Effector memory CD4-positive, alpha-beta T cell (primary cell): ENCODE measurements around the gene CHRM2.

Experiments
- DNase-seq, 3 donors: peaks; one replicate each; pipeline ENCODE4 v3.0.0-alpha.2; 2020
- H3K27ac ChIP-seq: 2 replicates; pipeline ENCODE4 v1.7.0; 2013; ENCODE audit warnings: mild to moderate bottlenecking, low read length, moderate library complexity; ENCODE audit not compliant: insufficient read depth, poor library complexity, severe bottlenecking
- H3K27me3 ChIP-seq: replicated peaks from 2 replicates; pipeline ENCODE4 v1.7.0; 2013; ENCODE audit warnings: mild to moderate bottlenecking, low read length; ENCODE audit not compliant: insufficient read depth, control insufficient read depth, poor library complexity, severe bottlenecking
- H3K36me3 ChIP-seq: 2 replicates; pipeline ENCODE4 v1.7.0; 2013; ENCODE audit warnings: mild to moderate bottlenecking, low read length, moderate library complexity; ENCODE audit not compliant: control insufficient read depth, insufficient read depth
- H3K4me1 ChIP-seq: 2 replicates; pipeline ENCODE4 v1.7.0; 2013; ENCODE audit warnings: low read length, mild to moderate bottlenecking; ENCODE audit not compliant: control insufficient read depth, insufficient read depth, poor library complexity, severe bottlenecking
- H3K4me3 ChIP-seq: 2 replicates; pipeline ENCODE4 v1.7.0; 2013; ENCODE audit warnings: low read length, low read depth, mild to moderate bottlenecking; ENCODE audit not compliant: insufficient read depth, poor library complexity, severe bottlenecking
- H3K9me3 ChIP-seq: 2 replicates; pipeline ENCODE4 v1.7.0; 2013; ENCODE audit warnings: mild to moderate bottlenecking, low read length, moderate library complexity; ENCODE audit not compliant: control insufficient read depth

Gene CHRM2

DNA sequence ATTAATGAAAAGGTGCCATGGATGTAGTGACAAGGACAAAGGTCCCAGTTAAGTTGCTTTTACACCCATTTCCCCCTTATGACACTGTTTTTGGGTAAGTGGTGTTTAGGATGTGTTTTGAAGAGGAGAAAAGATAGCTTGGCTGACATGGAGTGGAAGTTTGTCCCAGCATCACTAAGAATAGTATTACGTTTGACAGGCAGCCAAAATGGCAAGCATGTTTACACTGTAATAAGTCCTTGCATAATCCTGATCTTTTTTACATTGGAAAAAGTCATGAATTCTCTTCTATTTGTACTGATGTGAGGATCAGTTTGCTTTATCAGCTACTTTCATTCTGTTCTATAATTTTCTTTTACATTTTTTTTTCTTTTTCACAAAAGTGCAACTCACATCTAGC is 137.8 kb downstream of the CHRM2 start:
- Histone ChIP-seq H3K27ac (no peak overlapping the region), H3K9me3 (no peaks in the 10 kb centered on the region), H3K4me1 (no peaks in the 10 kb centered on the region), H3K27me3 (no peaks in the 10 kb centered on the region), H3K4me3 (no peak overlapping the region), H3K36me3 (no peaks in the 10 kb centered on the region)
- DNase-seq = no peak

DNA sequence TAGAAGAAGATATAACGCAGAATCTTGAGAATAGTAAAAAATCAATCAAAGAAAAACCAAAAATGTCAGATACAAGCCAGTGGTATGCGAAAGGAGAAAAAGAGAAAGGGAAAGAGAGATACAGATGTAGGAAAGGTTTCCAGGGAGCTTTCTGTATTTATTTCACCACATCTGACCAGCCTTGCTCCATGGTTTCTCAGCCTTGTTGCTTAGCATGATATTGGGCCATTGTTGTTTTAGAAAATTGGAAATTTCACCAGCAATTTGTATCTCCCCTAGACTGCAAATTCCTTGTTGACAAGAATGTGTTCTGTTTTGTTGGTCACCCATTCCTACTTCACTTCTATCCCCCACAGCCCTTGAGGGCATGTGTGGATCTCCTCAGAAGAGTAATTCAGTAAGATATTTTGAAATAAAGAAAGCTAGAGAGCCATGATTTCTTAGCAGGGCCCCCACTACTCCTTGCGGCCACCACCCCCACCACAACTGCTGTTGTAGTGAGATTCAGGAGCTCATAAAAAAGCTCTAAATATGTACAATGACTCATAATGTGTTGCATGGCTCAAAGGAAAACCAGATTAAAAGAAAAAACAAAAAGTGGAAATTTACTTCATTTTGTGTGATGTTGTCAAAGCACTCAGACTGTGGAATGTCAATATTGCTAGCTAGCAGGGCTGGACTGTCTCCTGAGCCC is 138.7 kb downstream of the CHRM2 start:
- H3K27me3 ChIP-seq = no peaks in the 10 kb centered on the region
- no peak for DNase-seq
- no peaks in the 10 kb centered on the region for H3K36me3 ChIP-seq
- no peak overlapping the region for H3K4me3 ChIP-seq
- no peak overlapping the region for H3K27ac ChIP-seq
- no peaks in the 10 kb centered on the region for H3K9me3 ChIP-seq
- H3K4me1 ChIP-seq = no peaks in the 10 kb centered on the region

DNA sequence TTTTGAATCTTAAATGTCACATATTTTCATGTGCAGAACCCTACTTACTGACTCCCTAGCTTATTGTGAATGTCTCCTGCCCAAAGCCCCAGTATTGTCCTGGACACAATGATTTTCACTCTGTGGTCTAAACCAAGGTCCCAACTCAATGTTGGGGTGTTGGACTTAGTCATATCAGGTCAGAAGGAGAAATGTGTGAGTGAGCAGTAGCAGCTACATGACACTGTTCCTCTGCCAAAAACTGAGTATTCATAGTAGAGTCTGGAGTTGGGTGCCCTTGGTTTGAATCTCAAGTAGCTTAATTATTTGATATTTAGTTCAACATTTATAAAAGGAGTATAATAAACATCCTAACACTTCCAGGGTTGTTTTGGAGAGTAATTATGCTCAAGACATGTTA is 141.0 kb downstream of the CHRM2 start:
- Histone ChIP-seq H3K4me1 (no peaks in the 10 kb centered on the region), H3K36me3 (no peaks in the 10 kb centered on the region), H3K4me3 (no peak overlapping the region), H3K27ac (no peak overlapping the region), H3K27me3 (no peaks in the 10 kb centered on the region), H3K9me3 (no peaks in the 10 kb centered on the region)
- DNase-seq = no peak

DNA sequence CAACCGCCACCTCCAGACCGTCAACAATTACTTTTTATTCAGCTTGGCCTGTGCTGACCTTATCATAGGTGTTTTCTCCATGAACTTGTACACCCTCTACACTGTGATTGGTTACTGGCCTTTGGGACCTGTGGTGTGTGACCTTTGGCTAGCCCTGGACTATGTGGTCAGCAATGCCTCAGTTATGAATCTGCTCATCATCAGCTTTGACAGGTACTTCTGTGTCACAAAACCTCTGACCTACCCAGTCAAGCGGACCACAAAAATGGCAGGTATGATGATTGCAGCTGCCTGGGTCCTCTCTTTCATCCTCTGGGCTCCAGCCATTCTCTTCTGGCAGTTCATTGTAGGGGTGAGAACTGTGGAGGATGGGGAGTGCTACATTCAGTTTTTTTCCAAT is 146.6 kb downstream of the CHRM2 start:
- Histone ChIP-seq H3K9me3 (no peaks in the 10 kb centered on the region), H3K36me3 (no peaks in the 10 kb centered on the region), H3K27me3 (no peaks in the 10 kb centered on the region), H3K4me3 (no peak overlapping the region), H3K27ac (no peak overlapping the region), H3K4me1 (no peaks in the 10 kb centered on the region)
- DNase-seq = no peak

DNA sequence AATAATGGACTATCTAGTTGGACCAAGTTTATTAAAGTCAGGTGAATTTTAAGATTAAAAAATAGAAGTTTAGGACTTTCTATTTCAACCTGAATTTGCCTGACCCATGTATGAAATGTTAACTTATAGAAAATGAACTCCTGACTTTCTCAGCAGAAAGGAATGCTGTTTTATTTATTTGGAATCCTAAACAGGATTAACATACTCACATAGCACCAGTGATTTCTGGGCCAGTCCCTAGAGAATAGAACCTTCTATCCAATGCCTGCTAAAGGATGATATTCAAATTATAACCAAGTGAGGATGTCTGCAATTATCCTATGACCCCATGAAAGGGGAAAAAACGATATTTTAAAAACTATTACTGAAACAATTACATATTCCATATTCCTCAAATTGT is 148.8 kb downstream of the CHRM2 start:
- H3K27ac ChIP-seq = no peak overlapping the region
- H3K4me1 ChIP-seq = no peaks in the 10 kb centered on the region
- H3K9me3 ChIP-seq = no peaks in the 10 kb centered on the region
- H3K36me3 ChIP-seq = no peaks in the 10 kb centered on the region
- no peaks in the 10 kb centered on the region for H3K27me3 ChIP-seq
- no peak for DNase-seq
- H3K4me3 ChIP-seq = no peak overlapping the region

DNA sequence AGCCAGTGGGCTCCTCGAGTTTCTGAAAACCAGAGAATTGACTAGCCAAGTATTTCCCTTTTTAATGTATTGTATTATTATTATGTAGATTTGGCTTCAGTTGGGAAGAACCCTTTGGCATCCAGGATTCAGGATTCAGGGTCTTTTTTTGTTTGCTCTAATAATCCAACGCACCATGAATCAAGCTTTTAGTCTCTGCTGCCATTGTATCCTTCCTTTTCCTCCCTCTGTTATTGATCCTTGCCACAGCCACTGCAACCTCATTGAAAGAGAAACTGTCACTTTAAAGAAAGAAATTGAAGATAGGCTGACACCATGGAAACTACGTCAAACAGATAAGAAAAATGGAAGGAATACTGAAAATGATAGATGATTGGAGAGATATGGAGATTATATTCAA is 150.0 kb downstream of the CHRM2 start:
- H3K36me3 ChIP-seq = no peaks in the 10 kb centered on the region

DNA sequence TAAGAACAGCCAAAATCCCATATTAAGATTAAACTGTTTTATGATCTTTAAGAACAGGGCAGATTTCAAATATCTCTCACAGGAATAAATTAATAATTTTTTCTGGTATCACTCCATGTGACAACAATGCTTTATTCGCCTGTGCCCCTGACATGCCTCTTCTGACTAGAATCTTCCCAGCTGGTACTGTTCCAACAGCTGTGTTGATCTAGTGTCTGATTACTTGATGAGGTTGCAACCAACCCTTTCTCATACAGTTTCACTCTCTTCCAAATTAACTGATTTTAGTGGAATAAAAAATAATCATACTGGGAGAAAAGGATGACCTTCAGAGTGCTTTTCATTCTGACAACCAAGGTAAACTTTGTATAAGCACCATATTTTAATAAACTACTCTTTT is 151.9 kb downstream of the CHRM2 start:
- no peak for DNase-seq
- Histone ChIP-seq H3K27ac (no peak overlapping the region), H3K4me1 (no peaks in the 10 kb centered on the region)

More for the DNA sequence above, 150.0 kb downstream of the CHRM2 start:
- Histone ChIP-seq H3K4me1 (no peaks in the 10 kb centered on the region), H3K27ac (no peak overlapping the region), H3K27me3 (no peaks in the 10 kb centered on the region), H3K9me3 (no peaks in the 10 kb centered on the region), H3K4me3 (no peak overlapping the region)
- no peak for DNase-seq

DNA sequence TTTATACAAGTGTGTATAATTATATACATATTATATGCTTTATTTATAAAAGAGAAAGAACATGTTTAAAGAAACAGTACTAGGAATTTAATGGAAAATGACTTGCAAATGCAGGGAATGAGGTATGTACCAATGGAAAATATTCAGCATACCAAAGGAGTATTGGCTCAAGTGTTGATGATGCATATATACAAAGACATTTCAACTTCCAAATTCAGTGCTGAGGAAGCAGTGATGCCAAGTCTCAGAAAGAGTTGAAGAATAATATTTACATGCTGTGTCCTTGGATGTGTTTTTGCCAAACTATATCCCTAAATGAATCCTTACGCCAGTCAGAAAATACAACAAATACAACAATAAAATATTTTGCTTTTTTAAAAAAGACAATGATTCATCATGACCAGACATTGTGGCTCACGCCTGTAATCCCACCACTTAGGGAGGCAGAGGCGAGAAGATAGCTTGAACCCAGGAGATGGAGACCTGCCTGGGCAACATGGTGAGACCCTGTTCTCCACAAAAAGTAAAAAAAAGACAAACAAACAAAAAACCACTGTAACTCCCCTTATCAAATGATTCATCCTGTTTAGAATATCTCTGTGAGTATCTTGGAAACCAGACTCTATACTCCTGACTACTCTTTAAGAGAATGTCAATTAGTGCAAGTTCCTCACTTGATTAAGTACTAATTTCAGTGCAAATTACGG is 157.2 kb downstream of the CHRM2 start:
- no peak overlapping the region for H3K4me3 ChIP-seq
- no peaks in the 10 kb centered on the region for H3K36me3 ChIP-seq
- H3K9me3 ChIP-seq = no peaks in the 10 kb centered on the region
- H3K27me3 ChIP-seq = no peaks in the 10 kb centered on the region
- no peaks in the 10 kb centered on the region for H3K4me1 ChIP-seq
- DNase-seq = no peak
- no peak overlapping the region for H3K27ac ChIP-seq

More for the DNA sequence above, 151.9 kb downstream of the CHRM2 start:
- Histone ChIP-seq H3K9me3 (no peaks in the 10 kb centered on the region), H3K36me3 (no peaks in the 10 kb centered on the region), H3K4me3 (no peak overlapping the region), H3K27me3 (no peaks in the 10 kb centered on the region)

DNA sequence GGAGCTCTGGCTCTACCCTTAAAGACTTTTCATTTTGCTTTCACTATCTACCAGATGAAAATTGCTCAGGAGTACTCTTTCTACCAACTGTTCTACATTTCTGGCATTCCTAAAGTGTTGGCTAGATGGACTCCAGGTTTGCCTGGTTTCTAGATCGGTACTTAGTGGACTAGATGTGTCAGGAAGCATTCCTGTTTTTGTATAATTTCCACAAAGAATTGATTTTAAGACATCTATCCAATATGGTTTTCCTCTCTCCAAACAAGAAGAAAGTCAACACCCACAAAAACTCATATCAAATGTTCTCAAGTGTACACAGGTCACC is 157.7 kb downstream of the CHRM2 start:
- H3K36me3 ChIP-seq = no peaks in the 10 kb centered on the region
- no peak for DNase-seq
- H3K4me3 ChIP-seq = no peak overlapping the region
- H3K27me3 ChIP-seq = no peaks in the 10 kb centered on the region
- no peak overlapping the region for H3K27ac ChIP-seq
- no peaks in the 10 kb centered on the region for H3K9me3 ChIP-seq
- no peaks in the 10 kb centered on the region for H3K4me1 ChIP-seq

DNA sequence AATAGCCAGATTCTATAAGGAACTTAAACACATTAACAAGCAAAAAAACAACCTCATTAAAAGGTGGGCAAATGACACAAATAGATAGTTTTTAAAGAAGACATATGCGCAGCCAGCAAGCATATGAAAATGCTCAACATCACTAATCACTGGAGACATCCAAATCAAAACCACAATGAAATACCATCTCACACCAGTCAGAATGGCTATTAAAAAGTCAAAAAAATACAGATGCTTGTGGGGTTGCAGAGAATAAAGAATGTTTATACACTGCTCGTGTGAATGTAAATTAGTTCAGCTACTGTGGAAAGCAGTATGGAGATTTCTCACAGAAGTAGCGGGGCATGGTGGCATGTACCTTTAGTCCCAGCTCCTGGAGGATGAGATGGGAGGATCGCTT is 164.0 kb downstream of the CHRM2 start:
- DNase-seq = no peak
- H3K4me1 ChIP-seq = no peaks in the 10 kb centered on the region
- no peaks in the 10 kb centered on the region for H3K9me3 ChIP-seq
- H3K27me3 ChIP-seq = no peaks in the 10 kb centered on the region
- no peaks in the 10 kb centered on the region for H3K36me3 ChIP-seq
- no peak overlapping the region for H3K4me3 ChIP-seq
- no peak overlapping the region for H3K27ac ChIP-seq
